Measurements from ENCODE around the gene PREX1.

PREX1 gene

GRCh38 chr20:48686238-48687116 is 141.3 kb downstream of the PREX1 start:
- peak in 1 of 51 donors; percentile 23 for DNase-seq

- no peak for DNase-seq
These were observed 142.5 kb downstream of the PREX1 start for GRCh38 chr20:48685300-48685699.

GRCh38 chr20:48684501-48685041 is 143.2 kb downstream of the PREX1 start:
- DNase-seq = no peak

GRCh38 chr20:48683467-48684175 is 144.2 kb downstream of the PREX1 start:
- no peak for DNase-seq

GRCh38 chr20:48682529-48683363 is 145.1 kb downstream of the PREX1 start:
- peak in 43 of 51 donors; percentile 19 to 77 (median 49) for DNase-seq

GRCh38 chr20:48681873-48682426 is 145.8 kb downstream of the PREX1 start:
- no peak for DNase-seq

GRCh38 chr20:48681201-48681872 is 146.5 kb downstream of the PREX1 start:
- no peak for DNase-seq

GRCh38 chr20:48680650-48681049 is 147.1 kb downstream of the PREX1 start:
- DNase-seq = no peak

GRCh38 chr20:48679599-48679998 is 148.2 kb downstream of the PREX1 start:
- no peak for DNase-seq

- DNase-seq = no peak
These were observed 148.8 kb downstream of the PREX1 start for GRCh38 chr20:48679011-48679410.

- DNase-seq = no peak
These were observed 149.4 kb downstream of the PREX1 start for GRCh38 chr20:48678421-48678820.

- no peak for DNase-seq
These were observed 150.9 kb downstream of the PREX1 start for GRCh38 chr20:48676795-48677460.

GRCh38 chr20:48676125-48676524 is 151.7 kb downstream of the PREX1 start:
- DNase-seq = no peak

- no peak for DNase-seq
These were observed 153.3 kb downstream of the PREX1 start for GRCh38 chr20:48674461-48674860.

GRCh38 chr20:48673507-48673906 is 154.3 kb downstream of the PREX1 start:
- DNase-seq = no peak

- no peak for DNase-seq
These were observed 155.5 kb downstream of the PREX1 start for GRCh38 chr20:48672324-48672723.

- DNase-seq = no peak
These were observed 156.7 kb downstream of the PREX1 start for GRCh38 chr20:48671141-48671540.

- no peak for DNase-seq
These were observed 157.7 kb downstream of the PREX1 start for GRCh38 chr20:48669946-48670605.

GRCh38 chr20:48668451-48668946 is 159.3 kb downstream of the PREX1 start:
- DNase-seq = peak in 38 of 51 donors; percentile 27 to 87 (median 54)

Measured in hypothalamus (tissue), 51 donors.